Stimulated activated CD8-positive, alpha-beta memory T cell treated with anti-CD3 and anti-CD28 coated beads, Interleukin-7, amount 100 ng/mL, for 24 hours (primary cell): ENCODE data around the gene EVX1.

ENCODE experiments used
- DNase-seq: peaks from one replicate; pipeline ENCODE4 v3.0.0-alpha.2; 2020; ENCODE audit warnings: low read depth

The EVX1 gene

GRCh38 chr7:27205325-27206280, 37.0 kb upstream of the EVX1 start:
- no peak for DNase-seq

GRCh38 chr7:27207348-27207985, 35.1 kb upstream of the EVX1 start:
- DNase-seq = no peak

GRCh38 chr7:27208998-27209397, 33.6 kb upstream of the EVX1 start:
- DNase-seq = no peak

- no peak for DNase-seq
Measured at GRCh38 chr7:27209933-27210440, 32.6 kb upstream of the EVX1 start.

- no peak for DNase-seq
Measured at GRCh38 chr7:27210441-27211083, 32.0 kb upstream of the EVX1 start.

GRCh38 chr7:27211084-27211446, 31.5 kb upstream of the EVX1 start:
- DNase-seq = no peak

- DNase-seq = no peak
Measured at GRCh38 chr7:27211764-27212204, 30.8 kb upstream of the EVX1 start.

- no peak for DNase-seq
Measured at GRCh38 chr7:27212497-27213432, 29.8 kb upstream of the EVX1 start.

- DNase-seq = no peak
Measured at GRCh38 chr7:27213433-27214238, 29.0 kb upstream of the EVX1 start.

- no peak for DNase-seq
Measured at GRCh38 chr7:27214239-27214950, 28.2 kb upstream of the EVX1 start.

- DNase-seq = no peak
Measured at GRCh38 chr7:27215356-27215755, 27.2 kb upstream of the EVX1 start.

- no peak for DNase-seq
Measured at GRCh38 chr7:27217951-27218350, 24.7 kb upstream of the EVX1 start.

- DNase-seq = no peak
Measured at GRCh38 chr7:27219821-27220220, 22.8 kb upstream of the EVX1 start.

- DNase-seq = no peak
Measured at GRCh38 chr7:27220440-27220955, 22.1 kb upstream of the EVX1 start.

GRCh38 chr7:27221201-27221797, 21.3 kb upstream of the EVX1 start:
- DNase-seq = no peak

- DNase-seq = no peak
Measured at GRCh38 chr7:27223941-27224575, 18.5 kb upstream of the EVX1 start.

GRCh38 chr7:27224983-27225934, 17.3 kb upstream of the EVX1 start:
- no peak for DNase-seq

- DNase-seq = no peak
Measured at GRCh38 chr7:27229448-27229847, 13.2 kb upstream of the EVX1 start.
